OCI-M2 (cell line): Measurements from ENCODE around the gene CCDC149.

Source experiments
- DNase-seq: peaks from one replicate; lab custom pipeline; 2025; ENCODE audit not compliant: unreplicated experiment; lab: John Stamatoyannopoulos, UW

The CCDC149 gene

GRCh38 chr4:24912252-24913118 lies at the start of gene CCDC149:
TSS of gene CCDC149 (minus strand) at chr4:24913042. CDS start at chr4:24912864, 178 bp downstream.
- no peak for DNase-seq

- no peak for DNase-seq
Observed at GRCh38 chr4:24957886-24958285, 45.0 kb upstream of the CCDC149 start.

- no peak for DNase-seq
Observed at GRCh38 chr4:24956763-24957162, 43.9 kb upstream of the CCDC149 start.

DNA sequence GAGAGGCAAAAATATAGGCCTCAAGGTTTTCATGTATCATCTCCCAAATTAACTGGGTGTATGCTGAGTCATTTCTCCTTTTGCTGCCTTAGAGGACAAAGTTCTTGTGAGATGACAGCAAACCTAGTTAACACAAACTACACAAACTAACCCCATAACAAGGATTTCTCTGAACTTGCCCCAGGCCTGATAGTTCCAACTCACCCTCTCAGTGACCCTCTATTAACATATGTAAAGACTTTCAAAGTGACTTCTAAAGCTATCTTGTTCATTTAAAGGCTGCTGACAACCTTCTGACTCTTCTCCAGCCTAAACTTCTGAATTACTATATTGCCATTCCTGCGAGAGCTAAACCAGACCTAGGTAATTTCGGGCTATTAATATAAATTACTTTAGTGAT lies 43.2 kb upstream of the CCDC149 start:
- no peak for DNase-seq

DNA sequence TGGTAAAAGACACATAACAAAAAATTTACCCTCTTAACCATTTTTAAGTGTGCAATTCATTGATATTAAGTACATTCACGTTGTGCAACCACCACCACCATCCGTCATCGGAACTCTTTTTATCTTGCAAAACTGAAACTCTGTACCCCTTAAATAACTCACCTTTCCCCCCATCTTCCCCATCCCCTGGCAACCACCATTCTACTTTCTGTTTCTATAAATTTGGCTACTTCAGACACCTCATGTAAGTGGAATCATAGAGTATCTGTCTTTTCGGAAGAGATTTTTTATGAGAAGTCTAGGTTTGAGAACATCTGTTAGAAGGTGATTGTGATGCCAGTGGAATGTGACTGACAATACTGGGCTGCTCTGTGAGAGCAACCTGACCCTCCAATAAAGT lies 39.8 kb upstream of the CCDC149 start:
- DNase-seq = no peak

- DNase-seq = no peak
Observed at GRCh38 chr4:24949970-24950369, 37.1 kb upstream of the CCDC149 start.

GRCh38 chr4:24937917-24938281 lies 25.1 kb upstream of the CCDC149 start:
- no peak for DNase-seq

DNA sequence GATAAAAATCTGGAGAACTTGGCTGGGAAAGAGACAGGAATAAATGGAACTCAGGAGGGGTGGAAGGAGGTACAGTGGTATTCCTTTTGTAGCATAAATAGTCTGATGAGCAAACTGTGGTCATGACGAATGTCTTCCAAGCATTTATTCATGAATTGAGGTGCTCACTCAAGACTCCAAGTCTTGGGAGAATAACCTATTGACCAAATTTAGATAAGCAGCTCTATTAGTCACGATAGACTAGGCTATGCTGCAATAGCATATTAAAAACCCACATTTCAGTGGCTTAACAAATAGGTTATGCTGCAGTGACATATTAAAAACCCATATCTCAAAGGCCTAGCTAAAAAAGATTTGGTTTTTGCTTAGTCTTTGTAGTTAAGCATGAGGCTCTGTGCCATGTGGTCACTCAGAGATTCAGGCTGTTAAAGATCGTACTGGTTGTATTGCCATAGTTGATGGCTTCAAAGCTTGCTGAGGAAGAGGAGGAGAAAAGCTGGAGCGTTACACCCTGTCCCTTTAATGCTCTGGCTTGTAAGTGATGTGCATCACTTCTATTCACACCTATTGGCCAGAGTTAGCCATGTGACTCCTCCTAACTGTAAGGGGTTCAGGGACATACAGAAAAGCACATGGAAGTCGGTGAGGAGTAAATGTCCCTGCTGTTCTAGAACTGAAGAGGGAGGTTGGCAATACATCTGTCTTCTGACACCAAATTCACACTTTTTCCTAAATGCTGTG lies 24.5 kb upstream of the CCDC149 start:
- no peak for DNase-seq

GRCh38 chr4:24935856-24936255 lies 23.0 kb upstream of the CCDC149 start:
- no peak for DNase-seq

DNA sequence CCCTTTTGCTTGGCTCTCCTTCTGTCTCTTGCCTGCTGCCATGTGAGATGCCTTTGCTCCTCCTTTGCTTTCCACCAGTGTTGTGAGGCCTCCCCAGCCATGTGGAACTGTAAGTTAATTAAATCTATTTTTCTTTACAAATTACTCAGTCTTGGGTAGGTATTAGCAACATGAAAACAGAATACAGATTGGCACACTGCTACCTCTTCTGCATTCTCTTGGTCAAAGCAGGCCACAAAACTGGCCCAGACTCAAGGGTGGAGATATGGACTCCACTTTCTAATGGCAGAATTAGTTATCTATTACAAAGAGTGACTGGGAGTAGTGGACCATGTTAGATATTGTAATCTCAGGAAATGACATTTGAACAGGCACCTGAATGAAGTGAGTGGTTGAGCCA lies 21.5 kb upstream of the CCDC149 start:
- no peak for DNase-seq

DNA sequence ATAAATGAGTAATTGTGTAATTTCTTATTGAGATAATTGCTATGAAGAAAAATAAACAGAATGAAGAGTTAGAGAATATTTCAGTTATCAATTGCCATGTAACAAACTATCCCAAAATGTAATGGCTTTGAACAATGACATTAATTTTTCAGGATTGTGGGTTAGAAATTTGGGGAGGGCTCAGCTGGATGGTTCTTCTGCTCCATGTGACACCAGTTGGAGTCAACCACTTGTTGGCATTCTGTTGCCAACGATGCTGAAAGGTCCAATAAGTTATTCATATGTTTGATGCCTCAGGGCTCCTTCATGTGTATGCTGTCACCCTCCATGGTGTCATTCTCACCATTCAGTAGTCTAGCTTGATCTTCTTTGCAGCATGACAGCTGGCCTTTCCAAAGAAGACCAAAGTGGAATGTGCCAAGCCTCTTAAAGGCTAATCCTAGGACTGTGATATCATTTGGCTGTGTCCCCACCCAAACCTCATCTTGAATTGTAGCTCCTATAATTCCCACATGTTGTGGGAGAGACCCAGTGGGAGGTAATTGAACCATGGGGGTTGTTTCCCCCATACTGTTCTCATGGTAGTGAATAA lies 20.9 kb upstream of the CCDC149 start:
- no peak for DNase-seq

GRCh38 chr4:24932515-24933225 lies 19.8 kb upstream of the CCDC149 start:
- no peak for DNase-seq

DNA sequence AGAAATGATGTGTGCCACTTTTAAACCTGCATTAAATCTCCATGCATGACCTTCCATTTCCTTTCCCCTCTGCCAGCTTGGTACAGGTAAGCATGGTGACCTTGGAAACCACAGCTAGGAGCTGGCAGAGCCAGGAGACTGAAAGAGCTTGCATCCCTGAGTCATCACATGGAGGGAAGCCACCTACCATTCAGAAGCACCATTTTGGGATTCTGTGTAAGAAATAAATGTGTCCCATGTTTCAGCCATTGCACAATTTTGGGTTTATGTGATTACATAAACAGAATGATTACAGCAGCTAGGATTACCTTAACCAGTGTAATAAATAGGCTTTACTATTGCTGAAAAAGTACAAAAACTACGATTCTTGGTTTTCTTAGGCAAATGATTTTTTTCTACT lies 17.3 kb upstream of the CCDC149 start:
- DNase-seq = no peak

DNA sequence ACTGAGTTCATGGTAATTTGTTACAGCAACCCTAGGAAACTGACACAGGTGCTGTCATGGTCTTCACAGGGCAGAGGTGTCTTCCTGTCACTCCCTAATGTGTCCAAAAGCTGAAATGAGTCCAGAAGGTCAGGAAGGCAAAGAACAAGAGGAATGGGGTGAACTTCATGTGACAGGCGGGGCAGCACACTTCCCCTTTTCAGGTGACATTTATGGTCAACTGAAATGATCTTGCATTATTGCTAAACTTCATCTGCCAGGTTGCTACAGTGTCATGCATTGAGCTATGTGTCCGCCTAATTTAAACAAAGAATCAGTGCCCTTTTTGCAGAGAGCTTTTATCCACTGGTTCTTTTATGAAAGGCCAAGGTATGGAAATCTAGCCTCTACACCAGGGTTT lies 15.9 kb upstream of the CCDC149 start:
- DNase-seq = no peak

DNA sequence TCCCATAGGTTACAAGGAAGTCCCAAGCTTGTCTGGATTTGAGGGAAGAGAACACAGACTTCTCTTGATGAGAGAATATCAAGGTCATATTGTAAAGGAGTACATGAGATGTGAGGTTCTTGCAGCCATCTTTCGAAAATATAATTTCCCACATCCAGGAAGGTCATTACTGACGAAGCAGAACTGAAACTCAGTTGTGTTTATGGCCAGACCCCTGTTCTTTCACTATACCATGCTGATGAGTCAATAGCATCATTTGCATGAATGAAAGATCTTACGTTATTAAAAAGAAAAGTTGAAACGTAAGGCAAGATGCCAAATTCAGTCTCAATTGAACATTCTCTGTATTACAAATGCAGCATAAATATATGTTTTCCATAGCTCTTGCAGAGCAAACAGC lies 14.2 kb upstream of the CCDC149 start:
- no peak for DNase-seq

- DNase-seq = no peak
Observed at GRCh38 chr4:24924309-24924781, 11.5 kb upstream of the CCDC149 start.

DNA sequence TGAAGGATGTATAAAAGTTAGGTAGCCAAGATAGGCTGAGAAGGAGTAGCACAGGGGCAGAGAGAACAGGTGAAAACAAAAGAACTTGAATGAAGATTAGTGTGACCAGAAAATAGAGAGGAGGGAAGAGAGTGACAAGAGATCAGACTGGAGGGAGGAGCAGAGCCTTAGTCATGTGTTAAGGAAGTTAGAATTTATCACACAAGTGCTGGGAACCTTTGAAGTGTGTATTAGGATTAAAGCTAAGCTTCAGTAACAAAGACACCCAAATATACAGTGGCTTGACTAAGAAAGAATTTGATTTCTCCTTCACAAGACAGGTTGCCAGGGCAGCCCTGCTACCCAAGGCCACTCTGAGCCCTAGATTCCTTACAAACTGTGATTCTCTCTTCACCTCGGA lies 10.7 kb upstream of the CCDC149 start:
- no peak for DNase-seq

- no peak for DNase-seq
Observed at GRCh38 chr4:24923002-24923401, 10.2 kb upstream of the CCDC149 start.

- DNase-seq = no peak
Observed at GRCh38 chr4:24922416-24922815, 9.6 kb upstream of the CCDC149 start.

- no peak for DNase-seq
Observed at GRCh38 chr4:24921491-24921890, 8.6 kb upstream of the CCDC149 start.

DNA sequence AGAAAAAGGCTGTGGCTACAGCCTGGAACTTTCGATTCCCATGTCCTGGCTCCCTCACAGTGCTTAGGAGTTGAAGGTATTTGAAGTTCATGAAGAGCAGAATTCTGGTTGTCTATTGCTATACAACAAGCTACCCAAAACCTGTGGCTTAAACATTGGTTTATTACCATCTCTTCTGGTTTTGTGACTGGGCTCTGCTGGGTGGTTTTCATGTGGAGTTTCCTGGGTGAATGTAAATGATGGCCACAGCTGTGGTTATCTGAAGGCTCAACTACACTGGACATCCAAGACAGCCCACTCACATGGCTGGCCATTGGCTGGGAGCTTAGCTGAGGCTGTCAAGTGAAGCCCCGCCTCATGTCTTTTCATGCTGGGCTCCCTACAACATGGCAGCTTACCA lies 7.2 kb upstream of the CCDC149 start:
- DNase-seq = no peak
